AG10803 (cell line): ENCODE measurements around the gene CYTH4.

ENCODE experiments used
- DNase-seq: peaks from one replicate; pipeline ENCODE4 v3.0.0; 2010; ENCODE audit warnings: low read depth
- H3K4me3 ChIP-seq: 2 replicates; pipeline ENCODE4 v1.5.1; 2011; ENCODE audit warnings: mild to moderate bottlenecking, low read length, control low read depth
- TF ChIP-seq, protein P1 (sequence below): conservative IDR thresholded peaks from 2 replicates; pipeline ENCODE4 v1.5.1; 2011; ENCODE audit warnings: mild to moderate bottlenecking, low read length, control low read depth, inconsistent platforms

Gene CYTH4

DNA sequence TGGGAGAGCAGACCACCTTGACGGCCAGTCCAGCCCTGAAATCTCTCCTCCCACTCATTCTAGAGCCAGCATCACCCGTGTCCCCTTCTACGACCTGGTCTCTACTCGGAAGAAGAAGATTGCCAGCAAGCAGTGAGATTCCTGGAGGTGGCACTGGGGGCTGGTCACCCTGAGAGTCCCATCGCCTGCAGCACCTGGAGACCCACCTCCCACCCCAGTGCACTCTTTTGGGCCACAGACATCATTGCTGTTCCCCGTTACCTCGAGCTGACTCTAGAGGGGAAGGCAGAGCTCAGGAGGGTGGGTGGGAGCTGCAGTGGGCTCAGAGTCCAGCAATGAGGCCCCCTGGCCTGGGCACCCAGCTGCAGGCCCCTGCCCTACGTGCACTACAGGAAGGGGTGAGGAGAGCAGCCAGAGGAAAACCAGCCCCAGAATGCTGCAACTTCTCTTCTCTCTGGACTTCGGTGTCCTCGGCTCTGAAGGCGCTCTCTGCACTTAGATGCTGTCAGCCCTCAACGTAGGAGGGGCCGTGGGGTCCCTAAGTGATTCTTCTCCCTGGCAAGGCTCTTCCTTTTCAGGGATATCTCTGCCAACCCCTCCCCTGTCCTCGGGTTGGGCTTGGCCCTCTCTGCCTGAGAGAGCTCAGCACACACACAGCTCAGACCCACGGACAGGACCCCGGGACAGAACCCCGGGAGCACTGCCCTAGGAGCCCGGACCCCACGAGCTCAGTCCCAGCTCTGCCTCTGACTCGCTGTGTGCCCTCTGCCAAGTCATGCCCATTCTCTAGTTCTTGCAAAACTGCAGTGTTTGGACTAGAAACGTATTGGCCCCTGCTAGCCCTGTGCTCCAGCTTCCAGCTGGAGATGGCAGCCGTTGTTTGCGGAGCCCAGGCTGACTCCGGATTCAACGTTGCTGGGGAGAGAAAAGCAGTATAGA, 31.3 kb downstream of the CYTH4 start:
- DNase-seq, result peak; percentile 19
- TF ChIP-seq, protein P1, sequence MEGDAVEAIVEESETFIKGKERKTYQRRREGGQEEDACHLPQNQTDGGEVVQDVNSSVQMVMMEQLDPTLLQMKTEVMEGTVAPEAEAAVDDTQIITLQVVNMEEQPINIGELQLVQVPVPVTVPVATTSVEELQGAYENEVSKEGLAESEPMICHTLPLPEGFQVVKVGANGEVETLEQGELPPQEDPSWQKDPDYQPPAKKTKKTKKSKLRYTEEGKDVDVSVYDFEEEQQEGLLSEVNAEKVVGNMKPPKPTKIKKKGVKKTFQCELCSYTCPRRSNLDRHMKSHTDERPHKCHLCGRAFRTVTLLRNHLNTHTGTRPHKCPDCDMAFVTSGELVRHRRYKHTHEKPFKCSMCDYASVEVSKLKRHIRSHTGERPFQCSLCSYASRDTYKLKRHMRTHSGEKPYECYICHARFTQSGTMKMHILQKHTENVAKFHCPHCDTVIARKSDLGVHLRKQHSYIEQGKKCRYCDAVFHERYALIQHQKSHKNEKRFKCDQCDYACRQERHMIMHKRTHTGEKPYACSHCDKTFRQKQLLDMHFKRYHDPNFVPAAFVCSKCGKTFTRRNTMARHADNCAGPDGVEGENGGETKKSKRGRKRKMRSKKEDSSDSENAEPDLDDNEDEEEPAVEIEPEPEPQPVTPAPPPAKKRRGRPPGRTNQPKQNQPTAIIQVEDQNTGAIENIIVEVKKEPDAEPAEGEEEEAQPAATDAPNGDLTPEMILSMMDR, result no peak
- H3K4me3 ChIP-seq, result no peak overlapping the region

DNA sequence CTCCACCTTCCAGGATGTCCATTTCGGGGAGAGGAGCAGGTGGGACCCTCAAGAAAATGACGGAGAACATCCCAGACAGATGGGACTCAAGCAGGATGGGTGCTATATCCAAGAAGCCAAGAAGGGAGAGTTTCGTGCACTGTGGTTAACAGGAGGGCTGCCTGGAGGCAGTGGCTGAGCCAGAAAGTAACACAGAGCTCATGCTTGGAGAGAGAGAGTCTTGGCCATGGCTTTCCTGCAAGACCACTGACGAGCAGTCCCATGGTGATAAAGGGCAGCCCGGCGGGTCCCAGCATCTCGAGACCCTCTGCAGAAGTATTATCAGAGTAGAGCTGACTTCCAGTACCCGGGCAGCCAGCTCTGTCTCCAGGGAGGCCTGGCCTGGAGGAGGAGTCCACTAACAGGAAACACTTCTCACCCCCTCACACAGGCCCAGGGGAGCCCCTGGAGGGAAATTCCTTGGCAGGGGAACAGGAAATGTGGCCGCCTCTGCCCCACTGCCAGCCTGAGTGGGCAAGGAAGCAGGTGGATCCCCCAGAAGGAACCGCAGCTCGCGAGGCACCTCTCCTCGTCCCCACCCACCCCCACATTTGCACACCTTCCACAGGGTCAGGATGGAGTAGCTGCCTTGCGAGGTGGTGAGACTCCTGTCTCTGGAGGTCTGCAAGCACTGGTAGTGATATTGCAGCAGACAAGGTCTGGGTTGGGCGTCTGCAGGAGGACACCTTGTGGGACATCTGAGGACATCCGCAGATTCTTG, 32.2 kb downstream of the CYTH4 start:
- TF ChIP-seq, protein P1, result no peak
- DNase-seq, result no peak
- H3K4me3 ChIP-seq, result no peak overlapping the region

DNA sequence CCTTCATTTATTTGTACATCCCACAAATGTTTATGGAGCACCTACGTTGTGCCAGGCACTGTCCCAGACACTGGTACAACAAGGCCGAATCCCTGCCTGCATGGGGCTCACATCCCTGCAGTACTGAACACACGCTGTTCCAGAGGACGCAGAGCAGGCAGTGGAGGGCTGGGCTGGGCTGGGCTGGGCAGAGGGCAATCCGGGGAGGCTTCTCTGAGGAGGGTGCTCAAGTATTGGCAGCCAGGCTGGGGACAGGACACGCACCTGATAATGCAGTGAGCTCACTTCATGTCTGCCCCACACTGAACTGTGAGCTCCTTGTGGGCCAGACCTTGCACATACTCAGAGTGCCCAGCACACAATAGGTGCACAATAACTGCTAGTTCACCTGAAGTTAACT, 34.1 kb downstream of the CYTH4 start:
- DNase-seq, result no peak
- TF ChIP-seq, protein P1, result no peak
- H3K4me3 ChIP-seq, result no peak overlapping the region

DNA sequence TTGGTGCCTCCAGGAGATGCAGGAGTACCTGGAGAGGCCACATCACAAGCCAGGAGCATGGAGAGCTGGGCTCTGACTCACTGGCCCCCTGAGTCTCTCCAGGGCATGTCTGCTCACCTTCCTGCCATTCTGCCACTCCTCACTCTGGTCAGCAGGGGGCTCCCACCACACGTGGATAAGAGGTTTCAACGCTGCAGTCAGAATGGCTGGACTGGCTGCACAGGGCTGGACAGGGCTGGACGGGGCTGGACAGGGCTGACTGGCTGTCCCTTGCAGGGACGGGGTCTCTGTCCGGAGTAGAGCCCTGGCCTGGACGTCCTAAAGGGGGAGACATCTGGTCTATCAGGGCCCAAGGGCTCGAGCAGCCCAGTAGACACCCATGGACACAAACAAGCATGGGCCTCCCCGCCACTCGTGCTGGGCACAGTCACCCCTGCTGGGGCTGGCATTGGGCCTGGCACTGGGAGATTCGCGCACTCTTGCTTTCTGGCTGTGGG, 34.6 kb downstream of the CYTH4 start:
- TF ChIP-seq, protein P1, result peak; percentile 96
- peak; percentile 78 for DNase-seq
- H3K4me3 ChIP-seq, result no peak overlapping the region

DNA sequence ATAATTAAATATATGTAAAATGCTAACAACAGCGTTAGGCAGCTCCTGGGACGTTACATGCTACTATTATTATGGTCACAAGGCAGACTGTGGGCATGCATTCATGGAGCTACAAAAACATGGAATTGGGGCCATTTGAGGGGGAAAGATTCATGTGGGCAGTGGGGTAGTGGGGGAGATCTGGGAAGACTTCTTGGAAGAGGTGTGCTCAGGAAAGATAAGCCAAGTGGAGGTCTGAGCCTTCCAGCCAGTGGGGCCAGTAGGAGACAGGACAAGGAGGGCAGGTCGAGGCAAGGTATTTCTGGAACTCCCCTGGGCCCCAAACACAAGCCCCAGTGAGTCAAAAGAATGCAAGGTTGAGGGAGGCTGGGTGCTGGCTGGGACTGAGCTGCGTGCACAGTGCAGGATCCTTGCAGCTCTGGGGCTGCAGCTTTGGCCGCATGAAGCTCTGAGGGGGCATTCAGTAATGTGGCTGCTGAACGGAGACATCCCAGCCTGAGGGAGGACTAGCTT, 35.4 kb downstream of the CYTH4 start:
- no peak overlapping the region for H3K4me3 ChIP-seq
- DNase-seq, result no peak
- TF ChIP-seq, protein P1, result no peak

DNA sequence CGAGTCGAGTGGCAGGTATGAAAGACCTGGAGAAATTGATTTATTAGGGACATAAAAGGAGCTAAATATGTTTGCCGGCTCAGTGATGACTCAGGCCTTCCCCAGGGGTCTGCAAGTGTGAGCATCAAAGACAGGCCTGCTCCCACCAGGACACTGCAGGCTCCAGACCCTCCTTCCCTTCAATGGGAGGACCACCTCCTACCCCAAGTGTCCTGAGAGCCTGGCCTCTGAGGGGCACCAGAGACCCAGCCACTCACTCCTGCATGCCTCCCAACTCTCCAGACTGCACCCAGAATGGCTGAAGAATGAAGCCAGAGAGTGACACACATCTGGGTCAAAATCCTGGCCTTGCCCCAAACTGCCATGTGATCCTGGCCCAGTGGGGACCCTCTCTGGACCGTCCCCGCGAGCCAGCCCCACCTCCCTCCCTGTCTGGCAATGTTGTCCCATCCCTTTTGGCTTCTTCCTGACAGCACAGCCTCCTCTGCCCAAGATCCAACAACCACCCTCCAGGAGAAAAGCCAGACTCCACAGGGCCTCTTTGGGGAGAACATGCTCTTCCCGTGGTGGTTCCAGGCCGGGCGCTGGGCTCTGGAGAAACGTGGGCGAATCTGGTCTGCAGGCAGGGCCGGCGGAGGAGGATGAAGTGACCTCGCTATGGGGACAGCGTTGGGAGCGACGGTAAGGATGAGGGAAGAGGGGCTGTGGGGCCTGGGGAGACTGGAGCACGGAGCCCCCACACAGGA, 36.2 kb downstream of the CYTH4 start:
- no peak overlapping the region for H3K4me3 ChIP-seq
- TF ChIP-seq, protein P1, result no peak
- DNase-seq, result no peak
